GM19397 (cell line): ENCODE data around the gene IL10.
A peak's percentile ranks its signal among the peaks of the same experiment; 100 is the strongest.
"Not testable (repeated sequence)": the region's sequence is repeated elsewhere in the genome, so short reads cannot be mapped to it uniquely, and the experiment has no call there.

Source experiments
- ATAC-seq: cut with Tn5 transposase; IDR thresholded peaks from one replicate; pipeline ENCODE4 v1.9.1; 2021; ENCODE audit warnings: mild to moderate bottlenecking, moderate library complexity; ENCODE audit not compliant: unreplicated experiment

The IL10 gene

GRCh38 chr1:206768472-206769303 is 3.6 kb downstream of the IL10 start:
- ATAC-seq = peak; percentile 11

DNA sequence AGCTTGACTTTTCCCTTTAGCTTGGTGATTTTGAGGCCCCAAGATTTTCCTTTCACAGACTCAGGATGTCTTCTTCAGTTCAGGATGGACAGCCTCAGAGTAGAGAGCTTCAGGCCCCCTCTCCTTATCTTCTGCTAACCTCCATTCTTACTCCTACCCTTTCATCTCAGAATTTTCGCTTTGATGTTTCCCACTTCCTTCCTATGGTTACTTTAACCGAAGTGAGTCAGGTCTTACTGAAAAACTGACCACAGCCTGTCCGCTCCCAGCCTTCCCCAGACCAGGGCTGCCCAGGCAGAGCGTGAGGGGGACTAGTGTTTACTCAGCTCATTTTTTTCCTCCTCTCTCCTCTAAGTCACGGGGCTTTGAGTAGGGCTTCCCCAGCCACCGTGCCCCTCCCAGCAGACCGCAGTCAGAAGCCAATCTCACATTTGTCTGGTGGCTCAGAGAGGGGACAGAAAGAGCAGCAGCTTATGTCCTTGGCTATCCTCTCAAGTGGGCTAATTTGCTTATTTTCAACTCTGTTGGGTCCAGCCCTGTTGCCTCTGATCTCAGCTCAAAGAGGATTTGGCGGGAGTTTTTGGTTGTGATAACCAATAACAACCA is 5.9 kb downstream of the IL10 start:
- ATAC-seq = peak; percentile 46

- not testable (repeated sequence) for ATAC-seq
Observed at GRCh38 chr1:206765771-206766170, 6.5 kb downstream of the IL10 start.

- ATAC-seq = not testable (repeated sequence)
Observed at GRCh38 chr1:206762741-206763364, 9.4 kb downstream of the IL10 start.

DNA sequence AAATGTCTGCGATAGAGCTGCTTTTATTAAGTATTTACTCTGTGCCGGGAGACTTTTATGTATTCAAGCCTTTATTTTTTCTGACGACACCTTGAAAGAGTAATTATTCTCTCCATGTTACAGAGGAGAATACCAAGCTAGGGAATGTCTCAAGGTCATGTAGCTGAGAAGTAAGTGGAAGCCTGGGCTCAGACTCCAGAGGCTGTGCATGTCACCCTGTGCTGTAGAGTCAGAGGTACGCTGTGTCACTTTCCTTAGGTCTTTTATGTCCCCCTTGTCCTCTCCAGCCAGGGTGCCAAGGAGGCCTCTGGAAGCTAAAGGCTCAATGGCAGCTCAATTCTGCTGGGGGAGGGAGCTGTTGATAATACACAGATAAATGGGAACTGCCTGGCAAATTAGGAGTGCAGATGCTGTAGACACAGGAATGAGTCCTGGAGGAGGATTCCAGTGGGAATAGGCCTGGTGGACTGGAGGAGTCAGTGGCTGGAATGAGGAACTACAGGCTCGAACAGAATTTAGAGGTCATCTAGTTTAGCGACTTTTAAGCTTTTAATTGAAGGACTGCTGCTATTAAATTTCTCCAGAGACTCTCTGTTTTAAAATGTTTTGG is 11.0 kb downstream of the IL10 start:
- ATAC-seq = no peak

DNA sequence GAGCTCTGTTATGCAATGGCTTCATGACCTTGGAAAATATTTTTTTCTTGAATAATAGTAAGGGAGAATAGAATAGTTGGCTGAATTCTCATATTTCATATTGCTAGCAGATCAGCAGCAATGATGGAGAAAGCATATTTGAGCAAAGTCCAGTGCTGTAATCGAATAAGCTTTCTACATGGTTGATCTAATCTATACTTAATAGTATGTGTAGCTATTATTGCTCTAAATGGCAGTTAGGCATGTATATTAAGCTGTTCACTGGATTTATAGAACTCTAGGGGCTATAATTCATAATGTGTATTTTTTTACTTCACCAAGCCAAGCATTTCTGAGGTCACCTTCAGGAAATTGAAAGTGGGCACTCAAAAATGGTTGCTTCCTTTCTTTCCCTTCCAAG is 11.7 kb downstream of the IL10 start:
- ATAC-seq = no peak

GRCh38 chr1:206757524-206758266 is 14.6 kb downstream of the IL10 start:
- ATAC-seq = no peak

GRCh38 chr1:206754011-206754410 is 18.3 kb downstream of the IL10 start:
- no peak for ATAC-seq

GRCh38 chr1:206753141-206753540 is 19.2 kb downstream of the IL10 start:
- no peak for ATAC-seq

DNA sequence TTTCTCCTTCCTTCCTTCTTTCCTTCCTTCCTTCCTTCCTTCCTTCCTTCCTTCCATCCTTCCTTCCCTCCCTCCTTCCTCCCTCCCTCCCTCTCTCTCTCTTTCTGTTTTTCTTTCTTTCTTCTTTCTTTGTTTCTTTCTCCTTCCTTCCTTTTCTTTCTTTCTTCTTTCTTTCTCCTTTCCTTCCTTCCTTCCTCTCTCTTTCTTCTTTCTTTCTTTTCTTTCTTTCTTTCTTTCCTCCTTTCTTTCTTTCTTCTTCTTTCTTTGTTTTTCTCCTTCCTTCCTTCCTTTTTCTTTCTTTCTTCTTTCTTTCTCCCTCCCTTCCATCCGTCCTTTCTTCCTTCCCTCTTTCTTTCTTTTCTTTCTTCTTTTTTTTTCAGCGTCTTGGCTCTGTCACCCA is 19.8 kb downstream of the IL10 start:
- no peak for ATAC-seq

- ATAC-seq = no peak
Observed at GRCh38 chr1:206751891-206752290, 20.4 kb downstream of the IL10 start.

- ATAC-seq = no peak
Observed at GRCh38 chr1:206748348-206749030, 23.8 kb downstream of the IL10 start.

DNA sequence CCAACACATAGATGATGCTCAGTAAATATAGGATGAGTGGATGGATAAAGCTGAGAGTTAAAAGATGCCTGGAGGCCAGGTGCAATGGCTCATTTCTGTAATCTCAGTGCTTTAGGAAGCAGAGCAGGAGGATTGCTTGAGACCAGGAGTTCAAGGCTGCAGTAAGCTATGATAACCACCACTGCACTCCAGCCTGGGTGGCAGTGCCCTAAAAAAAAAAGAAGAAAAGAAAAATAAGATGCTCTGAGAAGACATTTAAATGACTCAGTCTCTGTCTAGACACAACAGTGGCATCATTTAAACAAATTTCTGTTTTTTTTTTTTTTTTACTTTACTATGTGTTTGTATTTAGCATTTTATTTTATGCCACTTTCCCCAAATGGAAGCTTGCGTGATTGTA is 27.0 kb downstream of the IL10 start:
- no peak for ATAC-seq

- ATAC-seq = no peak
Observed at GRCh38 chr1:206744683-206745082, 27.6 kb downstream of the IL10 start.

DNA sequence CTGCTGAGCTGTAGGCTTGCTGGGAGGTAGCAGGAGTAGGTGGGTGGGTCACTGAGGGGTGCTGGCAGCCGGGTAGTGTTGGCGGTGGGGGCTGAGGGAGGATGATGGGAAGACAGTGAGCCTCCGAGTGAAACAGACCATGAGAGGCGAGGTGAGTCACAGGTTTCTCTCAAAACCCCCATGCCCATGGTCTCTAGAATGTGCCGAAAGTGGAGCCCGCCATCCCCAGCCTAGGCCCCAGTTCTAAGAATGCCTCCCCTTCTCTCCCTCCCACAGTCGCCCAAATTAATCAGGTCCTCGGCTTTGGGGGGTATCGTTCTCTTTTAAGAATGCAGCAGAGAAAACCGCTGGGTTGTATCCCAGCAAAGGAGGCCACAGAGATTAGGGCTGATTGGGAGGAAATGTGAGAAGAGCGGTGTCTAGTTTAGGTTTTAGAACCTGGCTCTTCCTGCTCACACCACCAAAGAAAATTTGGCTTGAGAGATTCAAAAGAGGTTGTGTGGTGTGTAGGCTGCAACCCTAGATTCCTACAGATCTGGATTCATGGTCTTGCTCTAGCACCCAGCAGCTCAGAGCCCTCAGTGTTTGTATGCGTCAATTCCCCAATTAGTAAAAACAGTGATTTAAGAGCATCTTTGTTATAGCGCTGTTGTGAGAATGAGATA is 29.4 kb downstream of the IL10 start:
- no peak for ATAC-seq

DNA sequence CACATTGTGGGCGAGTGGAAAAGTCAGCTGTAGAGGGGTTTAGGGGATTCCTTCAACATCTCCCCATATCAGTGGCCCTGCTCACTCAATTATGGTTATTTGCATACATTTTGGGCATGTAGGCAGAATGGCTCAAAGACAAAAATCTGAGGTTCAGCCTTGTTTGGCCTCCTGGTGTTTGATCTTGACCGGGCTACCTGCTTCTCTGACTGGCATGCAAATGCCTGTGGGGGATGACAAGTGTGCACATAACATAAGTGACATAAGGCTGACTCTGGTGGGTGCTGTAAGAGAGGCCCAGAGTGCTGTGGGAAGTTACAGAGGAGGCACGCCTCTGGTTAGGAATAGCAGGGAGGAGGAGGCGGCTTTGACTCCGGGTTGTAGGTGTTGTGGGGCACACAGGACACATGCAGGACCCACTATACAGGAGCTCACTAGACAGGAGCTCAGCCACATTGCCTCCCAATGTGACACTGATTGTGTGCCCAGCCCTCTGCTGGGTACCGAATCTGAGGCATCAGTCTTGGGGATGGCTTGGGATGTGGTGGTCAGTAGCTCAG is 31.1 kb downstream of the IL10 start:
- ATAC-seq = no peak

DNA sequence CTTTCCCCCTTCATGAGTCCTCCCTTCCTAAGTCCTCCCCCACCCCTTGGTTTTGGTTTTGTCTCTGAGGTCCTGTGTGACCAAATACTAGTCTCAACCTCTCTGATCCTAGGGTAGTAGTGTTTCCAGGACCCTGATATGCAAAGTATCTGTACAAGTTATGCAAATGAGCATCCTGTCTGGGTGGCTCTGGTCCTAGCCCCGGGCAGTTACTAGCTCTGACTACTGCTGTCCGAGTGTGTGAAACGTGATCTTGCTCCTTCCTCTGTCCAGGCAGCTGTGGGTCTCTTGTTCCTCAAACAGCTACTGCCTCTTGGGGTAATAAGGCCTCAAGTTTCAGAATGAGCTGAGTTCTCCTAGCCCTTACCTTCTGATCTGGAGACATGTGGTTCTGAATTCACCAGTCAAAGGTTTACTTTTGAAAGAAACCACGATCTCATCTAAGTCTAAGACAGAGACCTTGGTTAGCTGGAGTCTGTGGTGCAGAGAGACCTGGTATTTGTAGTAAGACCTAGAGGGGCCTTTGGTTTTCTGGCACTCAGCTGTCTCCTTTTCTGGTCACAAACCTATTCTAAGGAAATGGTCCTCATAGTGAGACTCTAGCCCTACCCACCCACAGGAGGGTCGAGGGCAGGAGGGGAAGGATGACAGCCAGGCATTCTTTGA is 32.8 kb downstream of the IL10 start:
- ATAC-seq = peak; percentile 77

GRCh38 chr1:206738370-206739366 is 33.6 kb downstream of the IL10 start:
- no peak for ATAC-seq
